HG03558 (cell line): ENCODE data around the gene LSS.
"Not testable (repeated sequence)": the region's sequence is repeated elsewhere in the genome, so short reads cannot be mapped to it uniquely, and the experiment has no call there.

Experiments
- ATAC-seq: cut with Tn5 transposase; IDR thresholded peaks from one replicate; pipeline ENCODE4 v1.9.1; 2021; ENCODE audit warnings: moderate number of reproducible peaks; ENCODE audit not compliant: unreplicated experiment; ENCODE audit errors: extremely low read depth

The LSS gene

DNA sequence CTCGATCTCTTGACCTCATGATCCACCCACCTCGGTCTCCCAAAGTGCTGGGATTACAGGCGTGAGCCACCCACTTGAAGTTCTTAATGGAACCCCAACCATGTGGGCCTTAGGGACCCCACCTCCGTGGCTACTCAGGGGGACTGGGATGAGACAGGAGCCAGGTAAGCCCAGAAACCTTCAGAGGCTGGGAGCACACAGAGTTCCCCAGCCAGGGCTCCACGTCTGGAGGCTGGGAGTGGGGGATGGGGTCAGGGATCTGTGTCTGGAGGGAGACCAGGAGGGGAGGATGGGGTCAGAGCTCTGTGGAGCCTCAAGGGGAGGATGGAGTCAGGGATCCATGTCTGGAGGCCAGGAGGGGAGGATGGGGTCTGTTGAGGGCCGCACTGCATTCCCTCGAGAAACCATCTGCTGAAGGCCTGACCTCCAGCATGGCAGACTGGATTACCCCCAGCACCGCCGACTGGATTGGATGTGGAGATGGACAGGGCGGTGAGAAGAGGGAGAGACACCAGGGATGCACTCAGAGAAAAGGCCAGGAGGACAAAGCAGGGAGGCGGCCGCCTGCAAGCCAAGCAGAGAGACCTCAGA lies 71.1 kb downstream of the LSS start:
- ATAC-seq: no peak

DNA sequence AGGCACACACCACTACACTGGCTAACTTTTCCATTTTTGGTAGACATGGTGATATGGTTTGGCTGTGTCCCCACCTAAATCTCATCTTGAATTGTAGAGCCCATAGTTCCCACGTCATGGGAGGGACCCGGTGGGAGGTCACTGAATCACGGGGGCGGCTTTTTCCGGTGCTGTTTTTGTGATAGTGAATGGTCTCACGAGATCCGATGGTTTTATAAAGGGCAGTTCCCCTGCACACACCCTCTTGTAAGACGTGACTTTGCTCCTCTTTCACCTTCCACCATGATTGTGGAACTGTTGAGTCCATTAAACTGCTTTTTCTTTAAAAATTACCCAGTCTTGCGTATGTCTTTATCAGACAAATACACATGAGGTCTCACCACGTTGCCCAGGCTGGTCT lies 71.9 kb downstream of the LSS start:
- no peak for ATAC-seq

GRCh38 chr21:46156378-46156645 lies 72.3 kb downstream of the LSS start:
- no peak for ATAC-seq

DNA sequence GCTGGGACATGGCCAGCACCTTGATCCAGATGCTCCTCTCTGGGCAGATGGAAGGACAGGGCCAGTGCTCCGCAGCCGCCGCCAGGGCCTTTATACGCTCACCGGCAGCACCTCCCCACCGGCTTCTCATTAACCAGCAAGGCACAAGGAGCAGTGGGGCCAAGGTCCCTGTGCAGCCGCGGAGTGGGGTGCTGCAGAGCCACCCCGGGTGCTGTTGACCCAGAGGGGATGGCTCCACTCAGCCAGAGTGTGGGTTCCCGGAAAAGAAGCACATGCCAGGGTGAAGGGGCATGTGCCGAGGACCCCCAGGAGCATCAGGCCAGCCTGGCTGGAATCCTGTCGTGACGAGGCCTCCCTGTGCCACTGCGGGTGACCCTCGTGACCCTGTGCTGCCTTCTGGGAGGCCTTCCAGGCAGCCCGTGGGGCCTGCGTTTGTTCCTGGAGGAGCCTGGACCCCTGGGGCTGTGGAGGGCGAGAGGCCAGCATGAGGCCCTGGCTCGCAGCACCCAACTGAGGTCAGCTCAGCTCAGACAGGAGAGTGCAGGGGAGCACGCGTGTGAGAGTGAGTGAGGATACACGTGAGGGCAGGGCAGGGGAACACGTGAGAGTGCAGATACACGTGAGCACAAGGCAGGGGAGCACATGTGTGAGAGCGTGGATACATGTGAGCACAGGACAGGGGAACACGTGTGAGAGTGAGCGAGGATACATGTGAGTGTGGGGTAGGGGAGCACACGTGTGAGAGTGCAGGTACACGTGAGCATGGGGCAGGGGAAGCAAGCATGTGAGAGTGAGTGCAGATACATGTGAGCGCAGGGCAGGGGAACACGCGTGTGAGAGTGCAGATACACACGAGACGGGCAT lies 72.8 kb downstream of the LSS start, which contains the start of gene FTCD:
TSS of gene FTCD (minus strand) at position 66 of the 864 bp plus-strand sequence. CDS start at position 10, 56 bp downstream.
- ATAC-seq: no peak

DNA sequence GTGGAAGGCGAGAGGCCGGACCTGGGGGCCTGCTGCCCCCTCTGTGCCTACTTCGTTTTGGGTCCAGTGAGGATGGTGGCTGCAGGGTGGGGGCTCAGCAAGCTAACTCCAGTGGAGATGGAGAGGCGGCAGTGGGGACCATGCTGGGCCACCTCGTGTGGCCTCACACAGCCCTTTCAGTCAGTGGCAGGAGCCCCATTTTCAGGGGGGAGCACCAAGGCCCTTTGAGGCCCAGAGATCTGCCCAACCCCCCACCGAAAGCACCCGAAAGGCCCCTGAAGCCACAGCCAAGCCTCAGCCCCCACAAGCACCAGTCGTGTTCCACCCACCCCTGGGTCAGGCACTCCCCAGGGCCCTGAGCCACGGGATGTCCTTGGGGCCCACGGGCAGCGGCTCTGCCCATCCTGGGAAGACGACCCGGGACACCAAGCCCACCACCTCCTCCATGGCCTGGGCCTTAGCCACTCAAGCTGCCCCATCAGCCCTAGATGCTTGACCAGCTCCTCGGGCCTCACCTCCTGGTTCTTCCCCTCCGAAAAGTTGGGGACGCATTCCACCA lies 73.5 kb downstream of the LSS start:
- no peak for ATAC-seq

GRCh38 chr21:46154155-46154954 lies 74.2 kb downstream of the LSS start:
- ATAC-seq: no peak

DNA sequence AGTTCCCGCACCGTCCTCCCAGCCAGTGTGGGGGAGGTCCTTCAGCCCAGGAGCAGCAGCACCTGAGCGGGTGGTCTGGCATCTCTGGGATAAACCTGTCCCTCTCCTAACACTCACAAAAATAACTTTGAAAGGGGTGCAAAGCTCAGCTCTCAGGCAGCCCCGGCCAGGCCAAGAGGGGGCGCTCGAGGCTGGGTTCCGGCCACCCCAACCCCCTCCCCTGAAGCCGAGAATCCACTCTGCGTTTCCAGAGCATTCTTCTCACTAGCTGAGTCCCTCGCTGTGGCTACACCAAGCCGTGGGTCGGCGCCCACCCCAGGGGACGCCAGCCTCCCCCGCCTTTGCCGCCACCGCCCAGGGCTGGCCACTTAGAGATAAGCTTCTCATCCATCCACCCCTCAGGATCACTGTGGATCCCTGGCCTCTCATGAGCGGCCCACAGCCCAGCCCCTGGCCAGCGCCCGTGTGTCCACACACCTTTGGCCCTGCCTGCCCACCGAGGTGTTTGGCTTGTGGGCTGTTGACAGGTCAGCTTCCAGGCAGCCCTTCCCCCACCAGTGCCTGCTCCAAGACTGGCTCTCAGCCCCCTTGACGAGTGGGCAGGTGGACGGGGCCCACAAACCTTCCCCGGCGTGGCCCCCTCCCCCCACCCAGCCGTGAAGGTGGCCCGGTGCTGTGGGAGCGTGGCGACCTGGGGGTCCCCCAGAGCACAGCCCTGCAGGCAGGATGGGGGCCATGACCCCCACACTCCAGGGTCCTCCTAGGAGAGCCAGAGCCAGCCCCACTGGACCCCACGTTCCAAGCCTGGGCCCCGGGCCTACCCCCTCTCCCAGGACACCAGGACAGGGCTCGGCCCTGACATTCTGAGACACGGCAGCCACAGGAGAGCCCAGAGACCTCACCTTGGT lies 75.1 kb downstream of the LSS start:
- ATAC-seq: no peak

DNA sequence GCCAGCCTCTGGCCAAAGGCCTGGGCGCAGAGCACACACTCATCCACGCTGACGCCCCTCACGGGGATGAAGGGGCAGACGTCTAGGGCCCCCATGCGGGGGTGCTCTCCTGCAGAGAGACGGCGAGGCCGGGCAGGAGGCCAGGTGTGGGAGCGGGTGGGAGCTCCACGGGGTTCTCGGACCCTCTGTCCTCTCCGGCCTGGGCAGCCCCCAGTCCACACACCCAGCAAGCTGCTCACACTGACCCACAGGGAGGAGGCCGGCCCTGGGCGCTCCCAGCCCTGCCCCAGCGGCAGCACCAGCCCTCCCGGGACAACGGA lies 75.7 kb downstream of the LSS start:
- no peak for ATAC-seq

DNA sequence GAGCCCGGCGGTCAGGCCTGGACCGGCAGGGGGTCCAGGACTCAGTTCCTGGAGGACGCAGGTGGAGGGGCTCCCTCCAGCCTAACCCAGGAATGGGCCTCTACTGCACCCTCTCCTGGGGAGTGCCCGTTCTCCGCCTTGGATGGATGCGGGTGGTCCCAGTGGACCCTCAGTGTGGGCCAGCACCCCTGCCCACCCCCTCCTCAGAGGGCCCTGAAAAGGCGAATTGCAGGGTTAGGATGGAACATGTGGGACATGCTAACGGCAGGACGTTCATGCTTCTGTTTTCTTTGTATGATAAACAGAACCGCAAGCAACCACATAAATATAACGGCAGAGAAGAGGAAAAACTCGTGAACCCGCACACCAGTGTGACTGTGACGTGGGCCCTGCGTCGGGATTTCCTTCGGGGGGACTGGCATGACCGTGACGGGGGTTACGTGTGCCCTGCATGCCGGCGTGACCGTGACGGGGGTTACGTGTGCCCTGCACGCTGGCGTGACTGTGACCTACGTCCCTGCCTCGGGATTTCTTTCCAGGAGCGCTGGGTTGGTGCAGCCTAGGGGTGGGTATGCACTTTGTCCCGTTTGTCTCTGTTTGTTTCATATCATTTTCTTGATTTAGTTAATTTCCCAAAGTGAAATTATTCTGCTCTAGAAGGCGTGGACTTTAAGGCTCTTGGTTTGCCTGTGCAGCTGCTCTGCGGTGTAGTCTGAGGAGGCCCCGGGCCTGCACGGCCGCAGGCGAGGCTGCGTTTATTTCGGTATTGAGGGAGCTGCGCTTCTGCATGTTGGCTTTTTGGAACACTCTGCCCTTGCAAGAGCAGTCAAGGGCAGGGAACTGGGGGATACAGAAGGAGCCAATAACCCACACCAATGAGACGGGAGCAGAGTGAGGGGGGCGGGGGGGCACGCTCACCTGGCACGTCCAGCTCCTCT lies 76.3 kb downstream of the LSS start:
- ATAC-seq: no peak

- no peak for ATAC-seq
These were observed 77.1 kb downstream of the LSS start for GRCh38 chr21:46151261-46151988.

GRCh38 chr21:46150491-46151121 lies 78.0 kb downstream of the LSS start:
- no peak for ATAC-seq

GRCh38 chr21:46150073-46150472 lies 78.5 kb downstream of the LSS start:
- no peak for ATAC-seq

DNA sequence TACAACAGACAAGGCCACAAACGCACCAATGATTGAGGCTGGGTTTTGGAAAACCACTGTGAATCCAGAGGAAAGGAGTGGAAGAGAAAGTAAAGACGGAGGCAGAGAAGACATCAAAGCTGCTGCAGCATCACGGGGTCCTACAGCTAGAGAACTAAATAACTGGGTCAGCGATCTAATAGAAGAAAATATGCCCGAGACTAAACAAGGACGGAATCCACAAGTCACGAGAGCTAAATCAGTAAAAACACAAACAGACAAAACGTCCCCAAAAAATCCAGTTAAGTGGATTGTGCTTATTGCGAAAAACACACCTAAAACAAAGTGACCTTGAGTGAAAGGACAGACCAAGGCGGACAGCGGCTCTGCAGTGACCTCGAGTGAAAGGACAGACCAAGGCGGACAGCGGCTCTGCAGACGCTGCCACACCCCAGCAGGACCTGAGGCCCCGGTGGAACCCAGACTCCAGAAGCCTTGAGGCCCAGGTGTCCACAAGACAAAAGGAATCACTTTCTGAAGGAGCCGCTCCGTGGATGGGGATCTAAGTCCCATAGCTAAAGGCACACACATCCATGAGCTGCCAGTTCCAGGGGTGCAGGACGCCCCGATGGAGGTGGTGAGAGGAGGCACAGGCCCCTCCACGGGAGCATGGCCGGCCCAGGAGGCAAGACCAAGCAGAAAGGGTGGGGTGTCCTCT lies 79.2 kb downstream of the LSS start:
- no peak for ATAC-seq

DNA sequence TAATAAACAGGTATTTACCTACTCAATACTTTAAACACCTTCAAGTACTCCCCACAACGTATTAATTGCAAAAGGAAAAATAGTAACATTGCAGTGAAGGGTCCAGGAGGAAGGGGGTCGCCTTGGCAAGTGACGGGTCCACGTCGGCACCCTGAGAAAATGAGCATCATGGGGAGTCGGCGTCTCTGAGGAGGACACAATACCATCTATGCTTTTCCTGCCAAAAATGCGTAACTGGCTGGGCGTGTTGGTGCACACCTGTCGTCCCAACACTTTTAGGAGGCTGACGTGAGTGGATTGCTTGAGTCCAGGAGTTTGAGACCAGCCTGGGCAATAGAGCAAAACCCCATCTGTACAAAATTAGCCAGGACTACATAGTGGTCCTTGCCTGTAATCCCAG lies 80.5 kb downstream of the LSS start:
- ATAC-seq: no peak

GRCh38 chr21:46147429-46147828 lies 81.1 kb downstream of the LSS start:
- ATAC-seq: not testable (repeated sequence)

DNA sequence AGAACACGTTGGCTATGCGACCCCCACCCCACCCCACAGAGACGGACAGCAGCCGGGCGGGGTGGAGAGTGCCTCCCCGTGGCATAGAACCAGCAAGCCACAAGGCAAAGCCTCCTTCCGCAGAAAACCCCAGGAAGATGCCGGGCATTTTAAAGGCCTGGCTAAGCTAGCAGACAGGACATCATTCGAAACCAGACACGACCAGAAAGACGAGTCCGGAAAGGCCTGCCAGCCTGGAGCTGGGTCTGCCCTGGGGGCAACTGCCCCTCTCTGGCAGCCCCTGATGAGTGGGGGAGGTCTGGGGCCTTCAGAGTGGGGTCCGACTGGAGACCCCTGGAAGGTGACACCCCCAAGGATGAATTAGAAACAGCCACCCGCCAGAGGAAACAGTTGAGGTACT lies 81.7 kb downstream of the LSS start:
- no peak for ATAC-seq
